ENCODE data around the gene ADGRA1.

DNA sequence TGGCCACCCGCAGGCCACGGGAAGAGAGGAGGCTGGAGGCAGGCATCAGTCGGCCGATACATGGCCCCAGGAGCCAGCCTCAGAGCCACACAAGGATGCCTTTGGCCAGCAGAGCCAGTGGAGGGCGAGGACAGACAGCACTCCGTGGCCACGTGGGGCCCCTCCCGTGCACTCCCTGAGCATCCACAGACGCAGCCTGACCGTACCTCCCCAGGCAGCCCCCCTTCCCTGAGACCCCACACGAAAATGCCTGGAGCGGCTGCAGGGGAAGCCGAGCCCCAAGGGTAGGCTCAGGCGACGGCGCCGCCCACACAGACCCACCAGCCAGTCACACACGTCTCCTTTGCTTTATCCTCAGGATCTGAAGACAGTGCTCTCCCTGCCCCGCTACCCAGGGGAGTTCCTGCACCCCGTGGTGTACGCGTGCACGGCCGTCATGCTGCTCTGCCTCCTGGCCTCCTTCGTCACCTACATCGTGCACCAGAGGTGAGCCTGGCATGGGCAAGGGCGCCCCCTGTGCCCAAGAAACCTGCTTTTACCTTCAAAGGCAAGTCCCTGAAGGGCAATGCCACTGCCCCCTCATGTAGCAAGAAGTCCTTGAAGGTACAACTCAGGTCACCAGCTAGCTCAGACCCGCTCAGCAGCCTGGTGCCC, 9.0 kb downstream of the ADGRA1 start:
- TF ChIP-seq NFE2L1 (CRISPR knock-in tag; IDR thresholded peaks at IDR 0.05; ENCODE audit: borderline replicate concordance), result no peak
- TF ChIP-seq POLR2AphosphoS2 (IDR thresholded peaks at IDR 0.05; ENCODE audit: low read depth, low read length), result no peak
- TF ChIP-seq ZNF121 (CRISPR knock-in tag; IDR thresholded peaks at IDR 0.05), result no peak

Data from HepG2 (cell line).